Lung (tissue), 12 donors: ENCODE data around the gene IMMT. TPM values are rescaled to one million over a fixed set of nuclear protein-coding genes. Genes with fewer than 3 reads are reported as not detected.

ENCODE experiments used
- ATAC-seq: fragments of 200-7000 bp; cut with Tn5 transposase; one replicate; pipeline ENCODE4 v1.9.1; 2020; ENCODE audit warnings: moderate number of reproducible peaks; ENCODE audit not compliant: insufficient read depth, low FRiP score
- DNase-seq, 3 donors: peaks; one replicate each; pipeline ENCODE4 v3.0.0-alpha.2; 2013 to 2017
- H3K27ac ChIP-seq, 2 donors: one replicate each; pipeline ENCODE4 v1.5.1; 2013; ENCODE audit warnings: mild to moderate bottlenecking in 2 of 2, moderate library complexity in 2 of 2, control low read depth in 1 of 2, inconsistent platforms in 1 of 2, low read depth in 1 of 2, low read length in 1 of 2
- H3K27me3 ChIP-seq, 3 donors: one replicate each; pipeline ENCODE4 v1.5.1; 2013; ENCODE audit warnings: low read length in 2 of 3; ENCODE audit not compliant: control insufficient read depth in 3 of 3, insufficient read depth in 3 of 3
- H3K36me3 ChIP-seq, 4 donors: one replicate each; pipeline ENCODE4 v1.5.1; 2013; ENCODE audit warnings: low read length in 4 of 4, mild to moderate bottlenecking in 1 of 4, moderate library complexity in 1 of 4; ENCODE audit not compliant: control insufficient read depth in 4 of 4, insufficient read depth in 4 of 4
- H3K4me1 ChIP-seq, 5 donors: one replicate each; pipeline ENCODE4 v1.5.1; 2013; ENCODE audit warnings: low read length in 5 of 5, mild to moderate bottlenecking in 2 of 5, moderate library complexity in 1 of 5; ENCODE audit not compliant: control insufficient read depth in 5 of 5, insufficient read depth in 5 of 5
- H3K4me3 ChIP-seq: one replicate; pipeline ENCODE4 v1.5.1; 2013; ENCODE audit warnings: mild to moderate bottlenecking, control low read depth, moderate library complexity
- H3K9ac ChIP-seq, 2 donors: one replicate each; pipeline ENCODE4 v1.5.1; 2013; ENCODE audit warnings: low read length in 2 of 2, control low read depth in 1 of 2; ENCODE audit not compliant: insufficient read depth in 1 of 2
- H3K9me3 ChIP-seq, 4 donors: one replicate each; pipeline ENCODE4 v1.5.1; 2013; ENCODE audit warnings: low read length in 3 of 4, mild to moderate bottlenecking in 1 of 4, moderate library complexity in 1 of 4; ENCODE audit not compliant: control insufficient read depth in 4 of 4, insufficient read depth in 3 of 4
- WGBS, 2 donors: extraction: QIAGEN DNeasy Blood & Tissue Kit; methylation state at CpG; one replicate each; pipeline ENCODE4 v1.1.7; 2013; 5-methylcytosine and 5-hydroxymethylcytosine counted together
- polyA plus RNA-seq, 2 donors: library from polyadenylated mRNA; stranded (reverse); fragments of 200-250 nt; gene quantifications; one replicate each; pipeline ENCODE4 v1.2.1, GENCODE V29; 2013
- total RNA-seq, 2 donors: library from RNA; depleted of rRNA in 1 of 2; stranded (reverse); fragments of >200 nt in 1 of 2; gene quantifications; one replicate each; pipeline ENCODE4 v1.2.1, GENCODE V29; 2014 to 2021
- TF ChIP-seq, protein P1 (sequence below): IDR thresholded peaks from 2 replicates; pipeline ENCODE4 v1.5.1; 2012; ENCODE audit warnings: mild to moderate bottlenecking; ENCODE audit errors: control extremely low read depth, extremely low read depth
- donor health status: control.
- donor health status: control.
- donor health status: Bipolar disorder and iron deficiency.
- donor health status: healthy.
- donor health status: DM: yes; HTN: yes; CAD: no.

IMMT gene
- total and polyA plus RNA-seq, 4 donors = 22.8 to 63.4 (median 48.2) TPM

- Histone ChIP-seq H3K4me3 (no peak overlapping the region), H3K36me3 (peaks cover 43 to 84% (median 70%) of the 10 kb centered on the region in 4 donors), H3K4me1 (no peaks in the 10 kb centered on the region), H3K9me3 (peaks cover 0 to 2% (median 0%) of the 10 kb centered on the region in 4 donors), H3K27ac (no peak overlapping the region), H3K27me3 (no peaks in the 10 kb centered on the region), H3K9ac (no peak overlapping the region)
- ATAC-seq = no peak
- no peak for DNase-seq
- WGBS, 2 donors = 93 to 96% methylated on average over 4 of the region's 4 CpGs
- TF ChIP-seq, protein P1, sequence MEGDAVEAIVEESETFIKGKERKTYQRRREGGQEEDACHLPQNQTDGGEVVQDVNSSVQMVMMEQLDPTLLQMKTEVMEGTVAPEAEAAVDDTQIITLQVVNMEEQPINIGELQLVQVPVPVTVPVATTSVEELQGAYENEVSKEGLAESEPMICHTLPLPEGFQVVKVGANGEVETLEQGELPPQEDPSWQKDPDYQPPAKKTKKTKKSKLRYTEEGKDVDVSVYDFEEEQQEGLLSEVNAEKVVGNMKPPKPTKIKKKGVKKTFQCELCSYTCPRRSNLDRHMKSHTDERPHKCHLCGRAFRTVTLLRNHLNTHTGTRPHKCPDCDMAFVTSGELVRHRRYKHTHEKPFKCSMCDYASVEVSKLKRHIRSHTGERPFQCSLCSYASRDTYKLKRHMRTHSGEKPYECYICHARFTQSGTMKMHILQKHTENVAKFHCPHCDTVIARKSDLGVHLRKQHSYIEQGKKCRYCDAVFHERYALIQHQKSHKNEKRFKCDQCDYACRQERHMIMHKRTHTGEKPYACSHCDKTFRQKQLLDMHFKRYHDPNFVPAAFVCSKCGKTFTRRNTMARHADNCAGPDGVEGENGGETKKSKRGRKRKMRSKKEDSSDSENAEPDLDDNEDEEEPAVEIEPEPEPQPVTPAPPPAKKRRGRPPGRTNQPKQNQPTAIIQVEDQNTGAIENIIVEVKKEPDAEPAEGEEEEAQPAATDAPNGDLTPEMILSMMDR = no peak
Measured at GRCh38 chr2:86134709-86135108, 60.6 kb downstream of the IMMT start.

- no peak overlapping the region for H3K9ac ChIP-seq
- WGBS, 2 donors = 85 to 92% methylated on average over 5 of the region's 5 CpGs
- DNase-seq (no peak), ATAC-seq (no peak)
- TF ChIP-seq, protein P1 = no peak
- no peak overlapping the region for H3K27ac ChIP-seq
- no peaks in the 10 kb centered on the region for H3K9me3 ChIP-seq
- no peaks in the 10 kb centered on the region for H3K27me3 ChIP-seq
- H3K36me3 ChIP-seq = peaks cover 32 to 75% (median 69%) of the 10 kb centered on the region in 4 donors
- H3K4me3 ChIP-seq = no peak overlapping the region
- H3K4me1 ChIP-seq = no peaks in the 10 kb centered on the region
Measured at GRCh38 chr2:86124683-86125082, 70.6 kb downstream of the IMMT start.

DNA sequence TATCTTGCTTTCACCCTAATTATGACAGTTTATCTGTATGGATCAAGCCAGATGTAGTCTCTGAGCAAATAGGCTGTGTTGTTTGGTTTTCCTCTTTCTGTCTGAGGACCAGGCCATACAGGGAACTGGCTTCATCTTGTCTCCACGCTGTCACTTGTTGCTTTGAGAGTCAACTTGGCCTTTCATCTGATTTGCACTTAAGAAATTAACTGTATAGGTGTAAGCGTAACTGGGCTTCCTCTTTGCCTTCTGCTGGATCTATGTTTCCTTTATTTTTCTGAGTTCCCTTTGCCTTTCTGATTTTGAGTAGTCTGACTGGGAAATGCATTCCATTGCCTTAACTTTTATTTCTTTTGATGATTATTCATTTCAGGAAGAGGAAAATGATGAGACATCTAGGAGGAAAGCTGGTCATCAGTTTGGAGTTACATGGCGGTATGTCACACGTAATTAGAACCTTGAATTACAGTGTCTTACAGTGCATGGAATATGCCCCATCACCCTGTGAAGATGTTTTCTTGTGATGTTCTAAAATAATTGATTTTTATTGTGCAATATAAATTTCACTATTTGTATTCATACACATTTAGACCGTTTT, 71.8 kb downstream of the IMMT start:
- DNase-seq (no peak), ATAC-seq (no peak)
- Histone ChIP-seq H3K4me3 (no peak overlapping the region), H3K27ac (no peak overlapping the region), H3K27me3 (no peaks in the 10 kb centered on the region), H3K9me3 (no peaks in the 10 kb centered on the region), H3K9ac (no peak overlapping the region), H3K4me1 (no peaks in the 10 kb centered on the region), H3K36me3 (peaks cover 36 to 76% (median 65%) of the 10 kb centered on the region in 4 donors)
- 91% methylated on average over 5 of the region's 5 CpGs for WGBS, 2 donors
- TF ChIP-seq, protein P1 = no peak

DNA sequence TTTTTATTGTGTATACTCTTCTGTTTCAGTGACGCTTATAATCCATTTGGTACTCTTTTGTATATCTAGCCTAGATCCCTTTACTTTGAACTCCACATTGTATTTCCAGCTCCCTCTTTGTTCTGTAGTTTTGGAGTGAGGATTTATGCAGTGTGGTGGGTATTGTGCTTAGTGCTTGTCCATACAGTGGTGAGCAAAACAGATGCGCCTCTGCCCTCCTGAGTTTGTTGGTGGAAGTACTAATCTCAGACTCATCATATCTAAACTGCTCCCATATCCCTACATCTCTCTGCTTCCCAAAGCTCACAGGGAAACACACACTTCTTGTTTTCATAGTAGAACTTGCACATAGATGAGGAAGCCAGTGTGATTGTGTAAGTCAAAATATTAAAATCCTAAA, 77.1 kb downstream of the IMMT start:
- H3K36me3 ChIP-seq = peaks cover 33 to 61% (median 45%) of the 10 kb centered on the region in 4 donors
- H3K4me3 ChIP-seq = no peak overlapping the region
- TF ChIP-seq, protein P1 = no peak
- H3K4me1 ChIP-seq = peaks cover 0 to 7% (median 0%) of the 10 kb centered on the region in 5 donors
- H3K27me3 ChIP-seq = no peaks in the 10 kb centered on the region
- H3K9ac ChIP-seq = no peak overlapping the region
- no peak for ATAC-seq
- no peak overlapping the region for H3K27ac ChIP-seq
- WGBS, 2 donors = 91 to 98% methylated on average over 2 of the region's 2 CpGs
- no peak for DNase-seq
- no peaks in the 10 kb centered on the region for H3K9me3 ChIP-seq
